HEK293 (cell line): ENCODE measurements around the gene LGALS8.

ENCODE experiments used
- CTCF ChIA-PET: fragments of 350-600 bp; formaldehyde crosslinking; extraction: SDS; loops from one replicate; lab custom pipeline; 2021; ENCODE audit warnings: antibody characterized with exemption; lab: Yijun Ruan, JAX
- POLR2A ChIA-PET: fragments of 300-600 bp; formaldehyde crosslinking; extraction: SDS; loops from one replicate; lab custom pipeline; 2020; ENCODE audit warnings: antibody characterized with exemption, inconsistent platforms; lab: Yijun Ruan, JAX
- H3K27ac ChIP-seq: fragments of 200-500 bp; sonication (Bioruptor generic); 2 replicates; pipeline ENCODE4 v1.5.1; 2014; ENCODE audit warnings: low read depth, low read length, control low read depth, inconsistent platforms; ENCODE audit errors: extremely low read depth
- H3K36me3 ChIP-seq, 2 experiments: fragments of 200-500 bp in 1 of 2; sonication (Bioruptor generic) in 1 of 2; 1 replicate in 1 of 2; 2 replicates in 1 of 2; pipeline ENCODE4 v1.5.1; 2014 to 2017; ENCODE audit warnings: inconsistent platforms in 2 of 2, low read length in 2 of 2; ENCODE audit not compliant: control insufficient read depth in 2 of 2, insufficient read depth in 1 of 2
- H3K4me1 ChIP-seq: fragments of 200-500 bp; sonication (Bioruptor generic); 2 replicates; pipeline ENCODE4 v1.5.1; 2014; ENCODE audit warnings: mild to moderate bottlenecking, low read length, inconsistent platforms; ENCODE audit not compliant: control insufficient read depth, insufficient read depth
- H3K4me3 ChIP-seq: 2 replicates; pipeline ENCODE4 v1.5.1; 2011; ENCODE audit warnings: low read depth, mild to moderate bottlenecking, control low read depth, low read length, moderate library complexity
- H3K9me3 ChIP-seq: fragments of 200-500 bp; sonication (Bioruptor generic); 2 replicates; pipeline ENCODE4 v1.5.1; 2014; ENCODE audit warnings: low read depth, low read length, inconsistent platforms; ENCODE audit not compliant: control insufficient read depth, insufficient read depth
- BCL11A ChIP-seq: fragments of 450-650 bp; formaldehyde crosslinking; IDR thresholded peaks from 2 replicates; pipeline ENCODE4 v1.5.1; 2016; ENCODE audit warnings: low read depth, missing biosample characterization, missing genetic modification characterization
- GFI1B ChIP-seq: fragments of 450-650 bp; formaldehyde crosslinking; IDR thresholded peaks from 2 replicates; pipeline ENCODE4 v1.5.1; 2016; ENCODE audit warnings: missing biosample characterization, missing genetic modification characterization
- GLIS1 ChIP-seq: fragments of 450-650 bp; formaldehyde crosslinking; IDR thresholded peaks from 2 replicates; pipeline ENCODE4 v1.5.1; 2016; ENCODE audit warnings: missing biosample characterization, missing genetic modification characterization
- GLIS2 ChIP-seq: fragments of 450-650 bp; formaldehyde crosslinking; IDR thresholded peaks from 2 replicates; pipeline ENCODE4 v1.5.1; 2016; ENCODE audit warnings: missing biosample characterization, missing genetic modification characterization
- KLF7 ChIP-seq: fragments of 450-650 bp; formaldehyde crosslinking; IDR thresholded peaks from 2 replicates; pipeline ENCODE4 v1.5.1; 2016; ENCODE audit warnings: missing biosample characterization, missing genetic modification characterization, borderline replicate concordance
- MZF1 ChIP-seq: fragments of 450-650 bp; formaldehyde crosslinking; IDR thresholded peaks from 2 replicates; pipeline ENCODE4 v1.5.1; 2017; ENCODE audit warnings: missing biosample characterization, missing genetic modification characterization, borderline replicate concordance
- SCRT2 ChIP-seq: fragments of 450-650 bp; formaldehyde crosslinking; IDR thresholded peaks from 2 replicates; pipeline ENCODE4 v1.5.1; 2016; ENCODE audit warnings: missing biosample characterization, missing genetic modification characterization
- SETDB1 ChIP-seq: IDR thresholded peaks from one replicate; pipeline ENCODE4 v1.6.1; 2017; ENCODE audit warnings: mild to moderate bottlenecking, low read length, moderate library complexity, mixed read lengths; ENCODE audit not compliant: insufficient read length
- ZBTB8A ChIP-seq: fragments of 450-650 bp; formaldehyde crosslinking; IDR thresholded peaks from 2 replicates; pipeline ENCODE4 v1.5.1; 2016; ENCODE audit warnings: missing biosample characterization, missing genetic modification characterization
- ZEB2 ChIP-seq: fragments of 450-650 bp; formaldehyde crosslinking; IDR thresholded peaks from 2 replicates; pipeline ENCODE4 v1.5.1; 2016; ENCODE audit warnings: missing biosample characterization, missing genetic modification characterization
- ZFP69B ChIP-seq: fragments of 450-650 bp; formaldehyde crosslinking; IDR thresholded peaks from 2 replicates; pipeline ENCODE4 v1.5.1; 2016; ENCODE audit warnings: missing biosample characterization, missing genetic modification characterization
- ZIC2 ChIP-seq: fragments of 450-650 bp; formaldehyde crosslinking; IDR thresholded peaks from 2 replicates; pipeline ENCODE4 v1.5.1; 2016; ENCODE audit warnings: missing biosample characterization, missing genetic modification characterization
- ZNF112 ChIP-seq: fragments of 450-650 bp; formaldehyde crosslinking; IDR thresholded peaks from 2 replicates; pipeline ENCODE4 v1.5.0; 2017; ENCODE audit warnings: missing biosample characterization, missing genetic modification characterization
- ZNF121 ChIP-seq: fragments of 450-650 bp; formaldehyde crosslinking; IDR thresholded peaks from 2 replicates; pipeline ENCODE4 v1.5.1; 2016; ENCODE audit warnings: missing biosample characterization, missing genetic modification characterization
- ZNF140 ChIP-seq: fragments of 450-650 bp; formaldehyde crosslinking; IDR thresholded peaks from 2 replicates; pipeline ENCODE4 v1.5.1; 2016; ENCODE audit warnings: missing biosample characterization, missing genetic modification characterization
- ZNF155 ChIP-seq: fragments of 450-650 bp; formaldehyde crosslinking; IDR thresholded peaks from 2 replicates; pipeline ENCODE4 v1.5.1; 2016; ENCODE audit warnings: missing biosample characterization, missing genetic modification characterization
- ZNF157 ChIP-seq: fragments of 450-650 bp; formaldehyde crosslinking; IDR thresholded peaks from 2 replicates; pipeline ENCODE4 v1.5.1; 2016; ENCODE audit warnings: missing biosample characterization, missing genetic modification characterization
- ZNF174 ChIP-seq: fragments of 450-650 bp; formaldehyde crosslinking; IDR thresholded peaks from 2 replicates; pipeline ENCODE4 v1.5.0; 2017; ENCODE audit warnings: missing biosample characterization, mild to moderate bottlenecking, missing genetic modification characterization
- ZNF19 ChIP-seq: fragments of 450-650 bp; formaldehyde crosslinking; IDR thresholded peaks from 2 replicates; pipeline ENCODE4; 2016; ENCODE audit warnings: missing biosample characterization, missing genetic modification characterization, low read depth
- ZNF350 ChIP-seq: fragments of 450-650 bp; formaldehyde crosslinking; IDR thresholded peaks from 2 replicates; pipeline ENCODE4 v1.5.0; 2017; ENCODE audit warnings: missing biosample characterization, mild to moderate bottlenecking, missing genetic modification characterization
- ZNF354C ChIP-seq: fragments of 450-650 bp; formaldehyde crosslinking; IDR thresholded peaks from 2 replicates; pipeline ENCODE4 v1.5.1; 2016; ENCODE audit warnings: missing biosample characterization, missing genetic modification characterization, low read depth, borderline replicate concordance
- ZNF404 ChIP-seq: fragments of 450-650 bp; formaldehyde crosslinking; IDR thresholded peaks from 2 replicates; pipeline ENCODE4 v1.5.1; 2017; ENCODE audit warnings: missing biosample characterization, missing genetic modification characterization
- ZNF426 ChIP-seq: fragments of 450-650 bp; formaldehyde crosslinking; IDR thresholded peaks from 2 replicates; pipeline ENCODE4 v1.5.1; 2017; ENCODE audit warnings: missing biosample characterization, missing genetic modification characterization, mild to moderate bottlenecking, inconsistent platforms, moderate library complexity
- ZNF433 ChIP-seq: fragments of 450-650 bp; formaldehyde crosslinking; IDR thresholded peaks from 2 replicates; pipeline ENCODE4 v1.5.1; 2016; ENCODE audit warnings: missing biosample characterization, missing genetic modification characterization, low read depth
- ZNF48 ChIP-seq: fragments of 450-650 bp; formaldehyde crosslinking; IDR thresholded peaks from 2 replicates; pipeline ENCODE4 v1.5.1; 2016; ENCODE audit warnings: missing biosample characterization, missing genetic modification characterization
- ZNF501 ChIP-seq: fragments of 450-650 bp; formaldehyde crosslinking; IDR thresholded peaks from 2 replicates; pipeline ENCODE4 v1.5.1; 2016; ENCODE audit warnings: missing biosample characterization, missing genetic modification characterization
- ZNF529 ChIP-seq: fragments of 450-650 bp; formaldehyde crosslinking; IDR thresholded peaks from 2 replicates; pipeline ENCODE4 v1.5.1; 2017; ENCODE audit warnings: missing genetic modification characterization, missing biosample characterization; ENCODE audit not compliant: insufficient replicate concordance
- ZNF707 ChIP-seq: fragments of 450-650 bp; formaldehyde crosslinking; IDR thresholded peaks from 2 replicates; pipeline ENCODE4 v1.5.1; 2016; ENCODE audit warnings: missing biosample characterization, missing genetic modification characterization
- ZNF791 ChIP-seq: fragments of 450-650 bp; formaldehyde crosslinking; IDR thresholded peaks from 2 replicates; pipeline ENCODE4 v1.5.1; 2016; ENCODE audit warnings: missing biosample characterization, missing genetic modification characterization
- ZNF830 ChIP-seq: fragments of 450-650 bp; IDR thresholded peaks from 2 replicates; pipeline ENCODE4 v1.5.0; 2018; ENCODE audit warnings: missing biosample characterization, missing genetic modification characterization, low read depth, mild to moderate bottlenecking, moderate library complexity
- ZSCAN16 ChIP-seq: fragments of 450-650 bp; formaldehyde crosslinking; IDR thresholded peaks from 2 replicates; pipeline ENCODE4 v1.5.1; 2016; ENCODE audit warnings: missing biosample characterization, missing genetic modification characterization
- TF ChIP-seq, protein P1 (sequence below): fragments of 450-650 bp; formaldehyde crosslinking; IDR thresholded peaks from 2 replicates; pipeline ENCODE4 v1.5.1; 2016; ENCODE audit warnings: missing biosample characterization, missing genetic modification characterization
- TF ChIP-seq, protein P2 (sequence below): fragments of 450-650 bp; formaldehyde crosslinking; conservative IDR thresholded peaks from 2 replicates; pipeline ENCODE4 v1.5.1; 2016; ENCODE audit warnings: low read depth, missing biosample characterization, missing genetic modification characterization
- TF ChIP-seq, protein P3 (sequence below): fragments of 450-650 bp; formaldehyde crosslinking; IDR thresholded peaks from 2 replicates; pipeline ENCODE4 v1.5.1; 2016; ENCODE audit warnings: missing biosample characterization, missing genetic modification characterization

The LGALS8 gene

DNA sequence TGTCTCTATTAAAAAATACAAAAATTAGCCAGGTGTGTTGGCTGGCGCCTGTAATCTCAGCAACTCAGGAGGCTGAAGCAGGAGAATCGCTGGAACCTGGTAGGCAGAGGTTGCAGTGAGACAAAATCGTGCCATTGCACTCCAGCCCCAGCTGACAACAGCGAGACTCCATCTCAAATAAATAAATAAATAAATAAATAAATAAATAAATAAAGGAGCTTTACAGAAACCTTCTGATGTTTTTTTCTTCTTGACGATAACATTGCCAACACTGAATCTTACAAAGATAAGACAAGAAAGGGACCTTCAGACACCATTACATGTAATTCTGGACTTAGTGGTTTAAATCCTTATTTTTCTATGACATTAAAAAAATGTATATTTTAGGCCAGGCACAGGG is 47.8 kb upstream of the LGALS8 start:
- H3K36me3 ChIP-seq = no peaks in the 10 kb centered on the region
- CTCF ChIA-PET = interaction anchor here (0.6 to 1.1 kb wide), 4 partner anchors 31 to 368 kb away, joined by 3 to 4 read pairs (median 3); no protein-coding TSS in a partner anchor
- TF ChIP-seq GLIS1 (tag by site-specific recombination) (no peak), ZNF529 (peak; percentile 72), ZSCAN16 (no peak), ZNF350 (tag by site-specific recombination) (no peak), ZBTB8A (tag by site-specific recombination) (peak; percentile 85), ZEB2 (tag by site-specific recombination) (no peak), SETDB1 (no peak), ZNF112 (tag by site-specific recombination) (no peak), SCRT2 (no peak), MZF1 (tag by site-specific recombination) (peak; percentile 66; the same call in 1 of the 2 replicates), ZNF791 (tag by site-specific recombination) (peak; percentile 65), ZNF174 (tag by site-specific recombination) (no peak), ZNF433 (peak; percentile 97), ZNF155 (tag by site-specific recombination) (no peak; the same call in 1 of the 2 replicates), ZFP69B (tag by site-specific recombination) (no peak), ZNF501 (tag by site-specific recombination) (0 out of 2 replicates have a peak, but pooled peaks have one; percentile 58), ZNF19 (peak; percentile 88), ZNF121 (tag by site-specific recombination) (peak; percentile 46; the same call in 1 of the 2 replicates), ZIC2 (no peak), GFI1B (tag by site-specific recombination) (peak; percentile 74; the same call in 1 of the 2 replicates), ZNF140 (tag by site-specific recombination) (peak; percentile 84), ZNF830 (tag by site-specific recombination) (no peak), ZNF354C (tag by site-specific recombination) (peak; percentile 95), ZNF404 (peak; percentile 95), ZNF707 (no peak), ZNF157 (tag by site-specific recombination) (no peak), ZNF48 (tag by site-specific recombination) (no peak), BCL11A (no peak), KLF7 (tag by site-specific recombination) (peak; percentile 66; the same call in 1 of the 2 replicates), GLIS2 (tag by site-specific recombination) (no peak), ZNF426 (tag by site-specific recombination) (peak; percentile 96)
- TF ChIP-seq, protein P1, sequence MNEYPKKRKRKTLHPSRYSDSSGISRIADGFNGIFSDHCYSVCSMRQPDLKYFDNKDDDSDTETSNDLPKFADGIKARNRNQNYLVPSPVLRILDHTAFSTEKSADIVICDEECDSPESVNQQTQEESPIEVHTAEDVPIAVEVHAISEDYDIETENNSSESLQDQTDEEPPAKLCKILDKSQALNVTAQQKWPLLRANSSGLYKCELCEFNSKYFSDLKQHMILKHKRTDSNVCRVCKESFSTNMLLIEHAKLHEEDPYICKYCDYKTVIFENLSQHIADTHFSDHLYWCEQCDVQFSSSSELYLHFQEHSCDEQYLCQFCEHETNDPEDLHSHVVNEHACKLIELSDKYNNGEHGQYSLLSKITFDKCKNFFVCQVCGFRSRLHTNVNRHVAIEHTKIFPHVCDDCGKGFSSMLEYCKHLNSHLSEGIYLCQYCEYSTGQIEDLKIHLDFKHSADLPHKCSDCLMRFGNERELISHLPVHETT = 0 out of 2 replicates have a peak, but pooled peaks have one; percentile 15
- TF ChIP-seq, protein P2, sequence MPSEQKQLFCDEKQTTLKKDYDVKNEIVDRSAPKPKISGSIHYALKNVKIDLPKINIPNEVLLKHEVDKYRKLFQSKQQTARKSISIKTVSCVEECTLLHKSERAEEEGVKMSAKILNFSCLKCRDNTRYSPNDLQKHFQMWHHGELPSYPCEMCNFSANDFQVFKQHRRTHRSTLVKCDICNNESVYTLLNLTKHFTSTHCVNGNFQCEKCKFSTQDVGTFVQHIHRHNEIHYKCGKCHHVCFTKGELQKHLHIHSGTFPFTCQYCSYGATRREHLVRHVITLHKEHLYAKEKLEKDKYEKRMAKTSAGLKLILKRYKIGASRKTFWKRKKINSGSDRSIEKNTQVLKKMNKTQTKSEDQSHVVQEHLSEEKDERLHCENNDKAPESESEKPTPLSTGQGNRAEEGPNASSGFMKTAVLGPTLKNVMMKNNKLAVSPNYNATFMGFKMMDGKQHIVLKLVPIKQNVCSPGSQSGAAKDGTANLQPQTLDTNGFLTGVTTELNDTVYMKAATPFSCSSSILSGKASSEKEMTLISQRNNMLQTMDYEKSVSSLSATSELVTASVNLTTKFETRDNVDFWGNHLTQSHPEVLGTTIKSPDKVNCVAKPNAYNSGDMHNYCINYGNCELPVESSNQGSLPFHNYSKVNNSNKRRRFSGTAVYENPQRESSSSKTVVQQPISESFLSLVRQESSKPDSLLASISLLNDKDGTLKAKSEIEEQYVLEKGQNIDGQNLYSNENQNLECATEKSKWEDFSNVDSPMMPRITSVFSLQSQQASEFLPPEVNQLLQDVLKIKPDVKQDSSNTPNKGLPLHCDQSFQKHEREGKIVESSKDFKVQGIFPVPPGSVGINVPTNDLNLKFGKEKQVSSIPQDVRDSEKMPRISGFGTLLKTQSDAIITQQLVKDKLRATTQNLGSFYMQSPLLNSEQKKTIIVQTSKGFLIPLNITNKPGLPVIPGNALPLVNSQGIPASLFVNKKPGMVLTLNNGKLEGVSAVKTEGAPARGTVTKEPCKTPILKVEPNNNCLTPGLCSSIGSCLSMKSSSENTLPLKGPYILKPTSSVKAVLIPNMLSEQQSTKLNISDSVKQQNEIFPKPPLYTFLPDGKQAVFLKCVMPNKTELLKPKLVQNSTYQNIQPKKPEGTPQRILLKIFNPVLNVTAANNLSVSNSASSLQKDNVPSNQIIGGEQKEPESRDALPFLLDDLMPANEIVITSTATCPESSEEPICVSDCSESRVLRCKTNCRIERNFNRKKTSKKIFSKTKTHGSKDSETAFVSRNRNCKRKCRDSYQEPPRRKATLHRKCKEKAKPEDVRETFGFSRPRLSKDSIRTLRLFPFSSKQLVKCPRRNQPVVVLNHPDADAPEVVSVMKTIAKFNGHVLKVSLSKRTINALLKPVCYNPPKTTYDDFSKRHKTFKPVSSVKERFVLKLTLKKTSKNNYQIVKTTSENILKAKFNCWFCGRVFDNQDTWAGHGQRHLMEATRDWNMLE (tag by site-specific recombination) = peak; percentile 95
- TF ChIP-seq, protein P3, sequence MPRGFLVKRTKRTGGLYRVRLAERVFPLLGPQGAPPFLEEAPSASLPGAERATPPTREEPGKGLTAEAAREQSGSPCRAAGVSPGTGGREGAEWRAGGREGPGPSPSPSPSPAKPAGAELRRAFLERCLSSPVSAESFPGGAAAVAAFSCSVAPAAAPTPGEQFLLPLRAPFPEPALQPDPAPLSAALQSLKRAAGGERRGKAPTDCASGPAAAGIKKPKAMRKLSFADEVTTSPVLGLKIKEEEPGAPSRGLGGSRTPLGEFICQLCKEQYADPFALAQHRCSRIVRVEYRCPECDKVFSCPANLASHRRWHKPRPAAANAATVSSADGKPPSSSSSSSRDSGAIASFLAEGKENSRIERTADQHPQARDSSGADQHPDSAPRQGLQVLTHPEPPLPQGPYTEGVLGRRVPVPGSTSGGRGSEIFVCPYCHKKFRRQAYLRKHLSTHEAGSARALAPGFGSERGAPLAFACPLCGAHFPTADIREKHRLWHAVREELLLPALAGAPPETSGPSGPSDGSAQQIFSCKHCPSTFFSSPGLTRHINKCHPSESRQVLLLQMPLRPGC (tag by site-specific recombination) = no peak

More for the DNA sequence above, 47.8 kb upstream of the LGALS8 start:
- Histone ChIP-seq H3K4me3 (no peak overlapping the region), H3K9me3 (no peaks in the 10 kb centered on the region), H3K27ac (no peak overlapping the region), H3K4me1 (peaks cover 29% of the 10 kb centered on the region)
- POLR2A ChIA-PET = no interaction called here
